ENCODE results near the gene GARNL3.

Gene GARNL3

DNA sequence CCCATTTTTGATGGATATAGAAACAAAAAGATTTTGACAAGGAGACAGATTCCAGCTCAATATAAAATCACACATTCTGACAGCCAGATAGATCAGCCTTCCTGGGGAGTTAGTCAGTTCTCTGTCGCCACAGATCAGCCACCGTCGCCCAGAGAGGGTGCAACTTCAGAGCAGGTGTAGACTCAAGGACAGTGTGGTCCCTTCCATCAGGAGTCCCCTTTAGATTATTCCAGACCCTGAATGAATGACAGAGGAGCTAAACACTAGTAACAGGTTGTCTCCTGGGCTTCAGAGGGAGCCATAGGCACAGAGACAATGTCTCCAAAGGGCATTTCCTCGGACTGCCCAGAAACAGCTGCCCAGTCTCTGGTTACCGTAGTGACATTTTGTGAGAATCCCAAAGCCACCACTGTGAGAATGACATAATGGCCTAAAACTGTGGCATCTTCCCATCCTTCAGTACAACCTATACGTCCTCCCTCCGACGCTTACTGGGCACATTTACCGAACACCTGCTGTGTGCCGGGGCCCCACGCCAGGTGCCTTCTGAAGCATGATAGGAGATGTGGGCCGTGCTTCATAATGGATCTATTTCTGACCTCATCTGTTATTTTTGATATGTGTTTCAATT is 85.0 kb downstream of the GARNL3 start:
- DNase-seq = no peak
- H3K4me1 ChIP-seq = peaks cover 31% of the 10 kb centered on the region
- TF ChIP-seq, protein P1, sequence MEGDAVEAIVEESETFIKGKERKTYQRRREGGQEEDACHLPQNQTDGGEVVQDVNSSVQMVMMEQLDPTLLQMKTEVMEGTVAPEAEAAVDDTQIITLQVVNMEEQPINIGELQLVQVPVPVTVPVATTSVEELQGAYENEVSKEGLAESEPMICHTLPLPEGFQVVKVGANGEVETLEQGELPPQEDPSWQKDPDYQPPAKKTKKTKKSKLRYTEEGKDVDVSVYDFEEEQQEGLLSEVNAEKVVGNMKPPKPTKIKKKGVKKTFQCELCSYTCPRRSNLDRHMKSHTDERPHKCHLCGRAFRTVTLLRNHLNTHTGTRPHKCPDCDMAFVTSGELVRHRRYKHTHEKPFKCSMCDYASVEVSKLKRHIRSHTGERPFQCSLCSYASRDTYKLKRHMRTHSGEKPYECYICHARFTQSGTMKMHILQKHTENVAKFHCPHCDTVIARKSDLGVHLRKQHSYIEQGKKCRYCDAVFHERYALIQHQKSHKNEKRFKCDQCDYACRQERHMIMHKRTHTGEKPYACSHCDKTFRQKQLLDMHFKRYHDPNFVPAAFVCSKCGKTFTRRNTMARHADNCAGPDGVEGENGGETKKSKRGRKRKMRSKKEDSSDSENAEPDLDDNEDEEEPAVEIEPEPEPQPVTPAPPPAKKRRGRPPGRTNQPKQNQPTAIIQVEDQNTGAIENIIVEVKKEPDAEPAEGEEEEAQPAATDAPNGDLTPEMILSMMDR (IDR thresholded peaks at IDR 0.05; ENCODE audit: low read depth, low read length) = no peak
- no peak overlapping the region for H3K4me3 ChIP-seq (ENCODE audit: low read depth, low read length)
- no peaks in the 10 kb centered on the region for H3K27me3 ChIP-seq
- H3K9me3 ChIP-seq = no peaks in the 10 kb centered on the region
- peaks cover 13% of the 10 kb centered on the region for H3K36me3 ChIP-seq

DNA sequence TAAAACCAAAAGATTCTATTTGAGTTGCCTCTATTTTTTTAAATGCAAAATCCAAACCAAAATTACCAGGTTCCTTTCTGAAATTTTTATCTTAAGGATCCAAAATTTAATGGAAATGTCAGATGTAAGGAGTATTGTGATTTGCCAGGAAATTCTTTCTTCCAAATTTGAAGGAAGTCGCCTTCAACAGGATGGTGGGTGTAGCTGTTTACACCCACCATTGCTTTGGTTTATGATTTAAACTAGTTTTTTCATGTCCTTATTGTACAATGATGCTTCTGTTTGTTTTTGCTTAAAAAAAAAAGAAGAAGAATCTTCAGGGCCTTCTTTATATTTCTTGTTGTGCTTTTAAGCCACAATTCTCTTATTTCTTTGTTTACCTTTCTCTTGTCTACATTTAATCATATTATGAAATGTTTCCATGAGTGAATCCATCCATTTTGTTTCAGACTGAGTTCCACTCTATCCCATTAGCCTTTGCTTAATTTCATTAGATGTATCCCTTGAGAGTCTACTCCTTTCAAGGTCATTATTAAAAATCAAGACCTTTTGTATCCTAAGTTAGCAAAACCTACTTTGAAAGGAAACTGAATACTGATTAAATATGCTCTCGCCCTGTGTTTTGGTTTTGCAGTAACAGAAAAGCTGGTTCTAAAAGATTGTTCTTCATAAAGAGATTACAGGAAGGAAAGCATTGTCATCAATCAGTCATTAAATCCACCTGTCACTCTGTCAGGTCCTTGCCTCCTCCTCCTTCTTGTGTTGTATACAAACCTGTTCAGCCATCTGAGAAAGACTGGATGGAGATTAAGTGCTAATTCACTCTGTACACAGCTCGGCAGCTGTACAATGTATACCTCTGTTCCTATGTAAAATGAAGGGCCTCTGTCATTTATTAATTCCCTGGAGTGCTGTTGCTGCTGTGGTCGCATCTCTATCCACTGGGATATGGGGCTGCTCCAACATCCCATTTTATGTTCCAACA is 86.9 kb downstream of the GARNL3 start:
- H3K4me3 ChIP-seq (ENCODE audit: low read depth, low read length) = no peak overlapping the region
- TF ChIP-seq, protein P1 (IDR thresholded peaks at IDR 0.05; ENCODE audit: low read depth, low read length) = no peak
- no peaks in the 10 kb centered on the region for H3K9me3 ChIP-seq
- H3K27me3 ChIP-seq = no peaks in the 10 kb centered on the region
- peaks cover 18% of the 10 kb centered on the region for H3K36me3 ChIP-seq
- peaks cover 31% of the 10 kb centered on the region for H3K4me1 ChIP-seq
- DNase-seq = peak; percentile 49

DNA sequence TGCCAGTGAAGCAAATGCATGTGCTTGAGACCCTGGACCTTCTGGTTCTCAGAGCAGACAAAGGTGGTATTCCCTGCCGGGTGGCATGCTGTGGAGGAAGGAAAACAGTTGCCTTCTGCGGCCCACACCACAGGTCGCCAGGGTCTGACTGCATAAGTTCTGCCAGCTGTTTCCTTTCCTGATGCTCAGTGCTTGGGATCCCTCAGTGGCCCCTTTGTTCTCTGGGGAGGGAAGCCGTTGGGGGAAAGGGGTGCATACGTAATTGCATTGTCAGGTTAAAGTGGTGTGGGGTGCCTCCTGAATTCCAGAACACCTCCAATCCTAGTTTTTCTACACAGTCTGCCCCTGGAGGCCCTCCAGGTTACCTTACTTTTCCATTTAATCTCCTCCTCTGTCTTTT is 89.3 kb downstream of the GARNL3 start:
- TF ChIP-seq, protein P1 (IDR thresholded peaks at IDR 0.05; ENCODE audit: low read depth, low read length) = no peak
- Histone ChIP-seq H3K36me3 (peaks cover 22% of the 10 kb centered on the region), H3K4me3 (ENCODE audit: low read depth, low read length) (no peak overlapping the region), H3K27me3 (no peaks in the 10 kb centered on the region), H3K9me3 (no peaks in the 10 kb centered on the region), H3K4me1 (peaks cover 20% of the 10 kb centered on the region)
- DNase-seq = no peak

DNA sequence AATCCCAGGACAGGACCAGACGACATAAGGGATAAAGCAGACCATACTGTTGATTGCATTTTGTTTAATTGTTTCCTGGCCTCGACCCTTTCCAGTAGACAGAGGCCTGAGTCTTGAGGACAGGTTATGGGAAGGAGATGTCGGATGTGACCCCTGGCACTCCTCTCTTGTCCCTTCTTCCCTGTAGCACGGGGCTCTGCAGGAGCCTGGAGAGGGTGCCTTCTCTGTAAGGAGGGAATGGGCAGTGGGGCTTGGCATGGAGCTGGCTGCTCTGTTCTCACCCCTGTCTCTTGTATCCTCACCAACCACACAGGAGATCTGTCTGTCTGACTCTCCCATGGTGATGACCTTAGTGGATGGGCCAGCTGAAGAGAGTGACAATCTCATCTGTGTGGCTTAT is 92.3 kb downstream of the GARNL3 start:
- Histone ChIP-seq H3K36me3 (peaks cover 27% of the 10 kb centered on the region), H3K4me3 (ENCODE audit: low read depth, low read length) (no peak overlapping the region), H3K9me3 (no peaks in the 10 kb centered on the region), H3K4me1 (peaks cover 12% of the 10 kb centered on the region), H3K27me3 (no peaks in the 10 kb centered on the region)
- DNase-seq = no peak
- TF ChIP-seq, protein P1 (IDR thresholded peaks at IDR 0.05; ENCODE audit: low read depth, low read length) = no peak

DNA sequence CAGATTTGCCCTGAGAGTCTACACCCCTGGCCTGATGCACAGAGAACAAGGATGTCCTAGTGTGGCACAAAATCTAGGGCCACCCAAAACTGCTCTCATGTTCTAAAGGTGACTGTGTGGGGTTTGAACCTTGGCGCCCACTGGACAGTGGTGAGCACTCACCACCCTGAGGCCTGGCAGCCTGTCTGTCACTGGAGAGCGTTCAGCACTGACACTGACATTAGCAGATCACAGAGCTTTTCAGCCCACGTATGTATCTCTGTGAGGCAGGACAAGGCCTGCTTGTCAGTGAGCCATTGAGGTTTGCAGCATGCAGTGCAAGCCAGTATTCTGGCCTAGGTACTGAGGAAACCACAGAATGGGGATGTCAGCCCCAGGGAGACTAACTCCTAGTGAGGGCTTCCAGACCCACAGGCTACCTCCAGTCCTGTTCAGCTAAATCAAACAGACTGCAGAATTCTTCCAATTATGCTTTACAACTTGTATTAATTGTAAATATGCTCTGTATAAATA is 93.5 kb downstream of the GARNL3 start:
- Histone ChIP-seq H3K36me3 (peaks cover 38% of the 10 kb centered on the region), H3K4me3 (ENCODE audit: low read depth, low read length) (no peak overlapping the region), H3K4me1 (peaks cover under 1% of the 10 kb centered on the region; the same call in 1 of the 2 replicates), H3K9me3 (no peaks in the 10 kb centered on the region), H3K27me3 (no peaks in the 10 kb centered on the region)
- DNase-seq = peak; percentile 49
- TF ChIP-seq, protein P1 (IDR thresholded peaks at IDR 0.05; ENCODE audit: low read depth, low read length) = no peak

Data from BE2C (cell line).